Upper lobe of left lung (tissue), 6 donors: ENCODE results near the gene AADAT. TPM values are rescaled to one million over a fixed set of nuclear protein-coding genes. Genes with fewer than 3 reads are reported as not detected.

Experiments used
- ATAC-seq, 2 donors: fragments of 200-7000 bp; cut with Tn5 transposase; one replicate each; pipeline ENCODE4 v1.9.1; 2022; ENCODE audit warnings: mild to moderate bottlenecking in 2 of 2, moderate library complexity in 2 of 2; ENCODE audit not compliant: low FRiP score in 2 of 2
- DNase-seq, 2 donors: peaks; one replicate each; pipeline ENCODE4 v3.0.0-alpha.2; 2019 to 2020
- H3K27ac ChIP-seq, 4 donors: fragments of 200-600 bp; sonication (generic); one replicate each; pipeline ENCODE4 v1.5.1; 2016 to 2019
- H3K27me3 ChIP-seq, 4 donors: fragments of 200-600 bp; sonication (generic); one replicate each; pipeline ENCODE4 v1.5.1; 2017 to 2019
- H3K36me3 ChIP-seq, 4 donors: fragments of 200-600 bp; sonication (generic); one replicate each; pipeline ENCODE4 v1.5.1; 2016 to 2019
- H3K4me1 ChIP-seq, 4 donors: fragments of 200-600 bp; sonication (generic); one replicate each; pipeline ENCODE4 v1.5.1; 2018 to 2019
- H3K4me3 ChIP-seq, 4 donors: fragments of 200-600 bp; sonication (generic); one replicate each; pipeline ENCODE4 v1.5.1; 2017 to 2019; ENCODE audit warnings: mild to moderate bottlenecking in 2 of 4, moderate library complexity in 1 of 4
- H3K9me3 ChIP-seq, 4 donors: fragments of 200-600 bp; sonication (generic); one replicate each; pipeline ENCODE4 v1.5.1; 2018 to 2019
- EP300 ChIP-seq, 4 donors: sonication (generic); formaldehyde crosslinking; IDR thresholded peaks; one replicate each; pipeline ENCODE4 v1.5.1; 2017; ENCODE audit warnings: antibody characterized with exemption in 4 of 4, control low read depth in 2 of 4
- POLR2A ChIP-seq, 4 donors: fragments of 450-650 bp; IDR thresholded peaks; one replicate each; pipeline ENCODE4 v1.5.1; 2016 to 2017; ENCODE audit warnings: antibody characterized with exemption in 4 of 4, mild to moderate bottlenecking in 2 of 4
- POLR2AphosphoS5 ChIP-seq, 2 donors: sonication (generic); formaldehyde crosslinking; IDR thresholded peaks; one replicate each; pipeline ENCODE4 v1.5.1; 2017; ENCODE audit warnings: antibody characterized with exemption in 2 of 2
- WGBS, 2 donors: methylation state at CpG; one replicate each; pipeline ENCODE4 v1.1.5; 2017 to 2018; 5-methylcytosine and 5-hydroxymethylcytosine counted together
- total RNA-seq, 6 donors: library from RNA; depleted of rRNA in 4 of 6; stranded (reverse); fragments of >200 nt in 4 of 6; gene quantifications; one replicate each; pipeline versions ENCODE4 v1.1.0 to v1.2.1, GENCODE V29; 2016 to 2021
- TF ChIP-seq, protein P1 (sequence below), 6 experiments: fragments of 450-650 bp in 4 of 6; fragments of 200-600 bp in 2 of 6; sonication (generic) in 2 of 6; IDR thresholded peaks; one replicate each; pipeline ENCODE4 v1.5.1; 2016 to 2019; ENCODE audit warnings: antibody characterized with exemption in 6 of 6
- donor health status: DM: no; HTN: no; CAD: no; lungs with moderate emphysema.
- donor health status: DM: no; HTN: yes; CAD: no; lungs with severe emphysema.

Gene AADAT
- total RNA-seq: 10 to 100 TPM in 2 of 6 donors, 1 to 10 TPM in 4; 4.8 to 16.8 (median 7.4) TPM

DNA sequence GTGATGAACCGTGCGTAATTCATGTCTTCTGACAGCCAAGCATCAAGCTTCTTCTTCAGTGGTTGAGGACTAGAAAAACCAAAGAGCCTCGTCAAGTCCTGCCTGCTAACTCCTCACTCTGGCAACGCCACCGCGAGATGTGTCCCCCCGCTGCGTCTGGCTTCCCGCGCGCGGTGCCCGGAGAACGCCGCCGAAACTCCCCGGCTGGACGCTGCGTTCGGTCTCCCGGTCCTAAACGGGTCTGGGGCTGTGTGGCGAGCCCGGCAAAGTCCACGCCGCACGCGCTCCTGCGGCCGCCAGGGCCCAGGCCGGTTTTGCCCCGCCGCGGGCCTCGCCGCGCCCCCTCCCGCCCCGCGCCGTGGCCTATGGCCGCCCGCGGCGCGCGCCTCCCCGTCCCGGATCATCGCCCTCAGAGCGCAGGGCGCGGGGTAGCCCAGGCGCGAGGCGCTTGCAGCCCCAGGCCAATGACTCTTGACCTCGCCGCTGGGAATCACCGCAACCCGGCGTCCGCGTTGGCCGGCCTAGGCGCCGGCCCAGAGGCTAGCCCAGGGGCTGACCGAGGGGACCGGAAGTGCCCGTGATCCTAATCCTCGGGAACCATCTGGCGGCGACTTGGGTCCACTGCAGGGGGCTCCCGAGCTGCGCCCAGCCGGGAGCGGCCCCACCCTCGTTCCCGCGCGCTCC, at the start of gene AADAT:
AADAT (minus strand) TSS at position 289 of the 684 bp plus-strand sequence; CDS start at position 23, 266 bp downstream.
- peak; percentile 95 to 96 for ATAC-seq
- peak; percentile 82 to 91 for DNase-seq
- WGBS, 2 donors: 0 to 2% methylated on average over 9 to 50 of the region's 80 CpGs

DNA sequence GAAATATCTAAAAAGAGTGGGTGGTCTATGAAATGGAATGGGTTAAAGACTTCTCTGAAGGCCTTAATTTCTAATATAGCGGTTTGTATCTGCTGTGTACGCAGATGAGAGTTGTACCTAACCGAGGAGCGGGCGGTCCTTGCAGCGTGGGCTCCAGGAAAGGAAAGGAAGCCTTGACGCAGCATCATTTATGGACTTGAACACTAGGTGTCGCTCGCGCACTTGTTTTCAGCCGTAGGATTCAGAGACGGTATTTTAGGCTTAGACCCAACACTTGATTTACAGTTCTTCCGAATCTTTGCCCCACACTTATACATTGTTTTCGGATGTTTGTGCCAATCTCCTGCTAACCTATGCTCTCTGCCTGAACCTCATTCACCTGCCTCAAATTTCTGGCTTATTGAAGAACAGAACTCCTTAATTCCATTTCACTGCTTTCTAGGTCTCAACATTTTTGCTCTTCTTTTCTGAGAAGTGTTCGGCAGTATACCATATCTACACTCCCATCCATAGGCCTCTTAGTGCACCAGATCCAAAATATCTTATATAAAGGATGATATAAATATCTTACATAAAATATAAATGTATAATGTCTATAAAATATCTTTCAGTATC, 48.9 kb upstream of the AADAT start:
- DNase-seq (peak in 1 of 2 donors; percentile 74), ATAC-seq (peak in 1 of 2 donors; percentile 87)
- 5 to 9% methylated on average over 15 of the region's 15 CpGs for WGBS, 2 donors
- H3K36me3 ChIP-seq: no peaks in the 10 kb centered on the region
- no peak overlapping the region for H3K27ac ChIP-seq
- no peaks in the 10 kb centered on the region for H3K27me3 ChIP-seq
- no peak overlapping the region for H3K4me3 ChIP-seq
- H3K9me3 ChIP-seq: peaks cover 0 to 5% (median 2%) of the 10 kb centered on the region in 4 donors
- TF ChIP-seq POLR2A (IDR thresholded peaks at IDR 0.05): no peak
- TF ChIP-seq EP300 (IDR thresholded peaks at IDR 0.05): no peak
- TF ChIP-seq POLR2AphosphoS5 (IDR thresholded peaks at IDR 0.05): no peak
- TF ChIP-seq, protein P1, sequence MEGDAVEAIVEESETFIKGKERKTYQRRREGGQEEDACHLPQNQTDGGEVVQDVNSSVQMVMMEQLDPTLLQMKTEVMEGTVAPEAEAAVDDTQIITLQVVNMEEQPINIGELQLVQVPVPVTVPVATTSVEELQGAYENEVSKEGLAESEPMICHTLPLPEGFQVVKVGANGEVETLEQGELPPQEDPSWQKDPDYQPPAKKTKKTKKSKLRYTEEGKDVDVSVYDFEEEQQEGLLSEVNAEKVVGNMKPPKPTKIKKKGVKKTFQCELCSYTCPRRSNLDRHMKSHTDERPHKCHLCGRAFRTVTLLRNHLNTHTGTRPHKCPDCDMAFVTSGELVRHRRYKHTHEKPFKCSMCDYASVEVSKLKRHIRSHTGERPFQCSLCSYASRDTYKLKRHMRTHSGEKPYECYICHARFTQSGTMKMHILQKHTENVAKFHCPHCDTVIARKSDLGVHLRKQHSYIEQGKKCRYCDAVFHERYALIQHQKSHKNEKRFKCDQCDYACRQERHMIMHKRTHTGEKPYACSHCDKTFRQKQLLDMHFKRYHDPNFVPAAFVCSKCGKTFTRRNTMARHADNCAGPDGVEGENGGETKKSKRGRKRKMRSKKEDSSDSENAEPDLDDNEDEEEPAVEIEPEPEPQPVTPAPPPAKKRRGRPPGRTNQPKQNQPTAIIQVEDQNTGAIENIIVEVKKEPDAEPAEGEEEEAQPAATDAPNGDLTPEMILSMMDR (IDR thresholded peaks at IDR 0.05): peak; percentile 35 to 72 (median 62)
- H3K4me1 ChIP-seq: peaks cover 0 to 4% (median 0%) of the 10 kb centered on the region in 4 donors

More for the DNA sequence above, at the start of gene AADAT:
- H3K4me3 ChIP-seq: peak within 1 kb of the TSS; percentile 61 to 71 (median 66)
- TF ChIP-seq, protein P1 (IDR thresholded peaks at IDR 0.05): peak; percentile 57 to 91 (median 80)
- TF ChIP-seq EP300 (IDR thresholded peaks at IDR 0.05) (no peak), POLR2A (IDR thresholded peaks at IDR 0.05) (peak in 1 of 4 donors; percentile 34), POLR2AphosphoS5 (IDR thresholded peaks at IDR 0.05) (no peak)
- H3K27ac ChIP-seq: peak within 1 kb of the TSS; percentile 23 to 74 (median 55)
- no peaks in the 10 kb centered on the region for H3K27me3 ChIP-seq
- H3K36me3 ChIP-seq: peaks cover 0 to 4% (median 0%) of the 10 kb centered on the region in 4 donors
- no peaks in the 10 kb centered on the region for H3K9me3 ChIP-seq
- peaks cover 5 to 20% (median 8%) of the 10 kb centered on the region in 4 donors for H3K4me1 ChIP-seq

DNA sequence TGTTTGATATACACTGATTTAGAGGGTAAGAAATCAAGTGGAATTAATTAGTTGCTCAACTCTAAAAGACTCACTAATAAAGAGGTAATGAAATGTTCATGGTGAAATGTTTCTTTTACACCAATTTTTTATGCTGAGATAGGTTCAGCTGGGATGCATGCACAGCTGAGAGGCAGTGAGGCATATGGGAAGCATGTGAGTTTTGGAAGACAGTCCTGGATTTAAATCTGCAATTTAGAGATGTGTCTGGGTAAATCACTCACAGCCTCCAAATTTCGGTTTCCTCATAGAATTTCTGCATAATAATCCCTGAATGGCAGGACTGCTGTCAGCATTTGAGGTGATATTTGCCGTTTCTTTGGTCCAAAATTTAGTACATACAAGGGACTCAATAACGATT, 48.2 kb upstream of the AADAT start:
- Histone ChIP-seq H3K4me1 (peaks cover 0 to 4% (median 0%) of the 10 kb centered on the region in 4 donors), H3K36me3 (no peaks in the 10 kb centered on the region), H3K4me3 (no peak overlapping the region), H3K9me3 (peaks cover 0 to 12% (median 7%) of the 10 kb centered on the region in 4 donors), H3K27me3 (no peaks in the 10 kb centered on the region), H3K27ac (no peak overlapping the region)
- no peak for ATAC-seq
- no peak for DNase-seq
- no peak for TF ChIP-seq EP300 (IDR thresholded peaks at IDR 0.05)
- TF ChIP-seq POLR2A (IDR thresholded peaks at IDR 0.05): no peak
- TF ChIP-seq, protein P1 (IDR thresholded peaks at IDR 0.05): no peak
- TF ChIP-seq POLR2AphosphoS5 (IDR thresholded peaks at IDR 0.05): no peak
- WGBS, 2 donors: 75% methylated on average over 3 of the region's 3 CpGs

DNA sequence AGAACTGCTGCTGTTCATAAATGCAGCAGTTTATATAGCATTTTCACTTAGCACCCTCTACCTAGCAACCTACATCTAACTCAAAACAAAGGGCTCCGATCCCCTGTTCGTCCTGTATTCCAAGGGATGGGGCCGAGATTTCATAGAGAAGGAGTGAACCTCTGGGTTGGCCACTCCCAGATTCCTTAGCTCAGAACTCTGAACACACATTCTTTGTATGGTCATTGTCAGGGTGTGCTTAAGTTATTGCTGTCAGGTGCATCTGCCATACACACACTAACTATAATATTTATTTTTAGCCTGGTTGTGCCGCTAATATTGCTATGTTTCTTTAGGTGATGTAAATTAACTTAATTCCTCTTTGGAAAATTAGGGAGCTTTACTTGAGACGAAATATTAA, 47.7 kb upstream of the AADAT start:
- ATAC-seq (no peak), DNase-seq (no peak)
- TF ChIP-seq, protein P1 (IDR thresholded peaks at IDR 0.05): no peak
- TF ChIP-seq POLR2A (IDR thresholded peaks at IDR 0.05): no peak
- no peak for TF ChIP-seq EP300 (IDR thresholded peaks at IDR 0.05)
- TF ChIP-seq POLR2AphosphoS5 (IDR thresholded peaks at IDR 0.05): no peak
- WGBS, 2 donors: 49 to 55% methylated on average over 5 of the region's 5 CpGs
- no peaks in the 10 kb centered on the region for H3K27me3 ChIP-seq
- H3K4me1 ChIP-seq: peaks cover 0 to 4% (median 0%) of the 10 kb centered on the region in 4 donors
- no peaks in the 10 kb centered on the region for H3K36me3 ChIP-seq
- no peak overlapping the region for H3K4me3 ChIP-seq
- no peak overlapping the region for H3K27ac ChIP-seq
- H3K9me3 ChIP-seq: peaks cover 0 to 17% (median 10%) of the 10 kb centered on the region in 4 donors
